PC-3 (cell line): ENCODE measurements around the gene CTSD.

Experiments used
- EZH2 ChIP-seq: fragments of 300-600 bp; sonication (generic); IDR thresholded peaks from one replicate; pipeline ENCODE4 v1.6.1; 2017; ENCODE audit warnings: antibody characterized with exemption, mild to moderate bottlenecking, low read length; ENCODE audit not compliant: unreplicated experiment
- TF ChIP-seq, protein P1 (sequence below): fragments of 300-600 bp; sonication (generic); conservative IDR thresholded peaks from 2 replicates; pipeline ENCODE4 v1.5.1; 2017; ENCODE audit warnings: antibody characterized with exemption, low read depth, mild to moderate bottlenecking, low read length

DNA sequence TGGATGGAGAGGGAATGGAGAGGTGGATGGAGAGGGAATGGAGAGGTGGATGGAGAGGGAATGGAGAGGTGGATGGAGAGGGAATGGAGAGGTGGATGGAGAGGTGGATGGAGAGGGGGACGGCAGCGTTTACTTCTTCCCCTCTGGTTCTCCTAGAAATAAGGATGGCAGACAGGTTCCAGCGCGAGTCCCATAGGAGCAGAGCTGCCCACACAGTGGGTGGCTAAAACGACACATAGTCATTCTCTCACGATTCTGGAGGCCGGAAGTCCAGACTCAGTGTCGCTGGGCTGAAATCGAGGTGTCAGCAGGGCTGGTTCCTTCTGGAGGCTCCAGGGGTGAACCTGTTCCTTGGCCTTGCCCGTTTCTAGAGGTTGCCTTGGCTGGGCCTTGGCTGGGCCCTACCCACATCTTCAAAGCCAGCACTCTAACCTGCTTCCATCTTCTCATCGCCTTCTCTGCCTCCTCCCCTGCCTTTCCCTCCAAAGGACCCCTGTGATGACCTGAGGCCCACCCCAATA is 12.7 kb upstream of the CTSD start:
- TF ChIP-seq, protein P1, sequence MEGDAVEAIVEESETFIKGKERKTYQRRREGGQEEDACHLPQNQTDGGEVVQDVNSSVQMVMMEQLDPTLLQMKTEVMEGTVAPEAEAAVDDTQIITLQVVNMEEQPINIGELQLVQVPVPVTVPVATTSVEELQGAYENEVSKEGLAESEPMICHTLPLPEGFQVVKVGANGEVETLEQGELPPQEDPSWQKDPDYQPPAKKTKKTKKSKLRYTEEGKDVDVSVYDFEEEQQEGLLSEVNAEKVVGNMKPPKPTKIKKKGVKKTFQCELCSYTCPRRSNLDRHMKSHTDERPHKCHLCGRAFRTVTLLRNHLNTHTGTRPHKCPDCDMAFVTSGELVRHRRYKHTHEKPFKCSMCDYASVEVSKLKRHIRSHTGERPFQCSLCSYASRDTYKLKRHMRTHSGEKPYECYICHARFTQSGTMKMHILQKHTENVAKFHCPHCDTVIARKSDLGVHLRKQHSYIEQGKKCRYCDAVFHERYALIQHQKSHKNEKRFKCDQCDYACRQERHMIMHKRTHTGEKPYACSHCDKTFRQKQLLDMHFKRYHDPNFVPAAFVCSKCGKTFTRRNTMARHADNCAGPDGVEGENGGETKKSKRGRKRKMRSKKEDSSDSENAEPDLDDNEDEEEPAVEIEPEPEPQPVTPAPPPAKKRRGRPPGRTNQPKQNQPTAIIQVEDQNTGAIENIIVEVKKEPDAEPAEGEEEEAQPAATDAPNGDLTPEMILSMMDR: no peak
- no peak for TF ChIP-seq EZH2
